ENCODE measurements around the gene CEP20.

Gene CEP20

DNA sequence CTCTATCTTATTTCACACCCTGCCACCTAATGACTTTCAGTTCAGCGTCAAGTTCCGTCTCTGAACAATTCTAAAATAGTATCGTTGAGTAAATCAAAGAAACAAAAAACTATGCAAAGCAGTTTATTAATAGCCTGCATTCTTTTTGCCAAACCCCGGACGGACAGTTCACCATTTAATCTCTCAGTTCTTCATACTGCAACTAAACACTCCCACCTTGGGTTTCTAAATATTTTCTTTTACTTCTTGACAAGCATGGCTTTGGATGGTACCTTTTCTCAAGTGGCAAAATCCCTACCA is 32.7 kb downstream of the CEP20 start:
- Histone ChIP-seq H2AFZ (ENCODE audit: low read length) (no peak overlapping the region), H3K27ac (ENCODE audit: low read length) (peak overlapping the region; percentile 36; the same call in 1 of the 2 replicates), H3K9me3 (replicated peaks; ENCODE audit: insufficient read depth, low read length) (no peaks in the 10 kb centered on the region), H3K79me2 (ENCODE audit: low read length) (no peaks in the 10 kb centered on the region), H3K36me3 (replicated peaks; ENCODE audit: insufficient read depth, low read length) (no peaks in the 10 kb centered on the region), H3K9ac (ENCODE audit: low read length) (no peak overlapping the region), H3K27me3 (replicated peaks; ENCODE audit: insufficient read depth, low read length) (peaks cover 16% of the 10 kb centered on the region), H3K4me3 (ENCODE audit: low read length) (peak overlapping the region; percentile 16; the same call in 1 of the 2 replicates), H4K20me1 (ENCODE audit: insufficient read depth, low read length) (no peaks in the 10 kb centered on the region), H3F3A (ENCODE audit: insufficient read depth, low read length) (peaks cover 21% of the 10 kb centered on the region; the same call in 1 of the 2 replicates), H3K4me2 (ENCODE audit: low read depth, low read length) (peak overlapping the region; percentile 73), H3K4me1 (ENCODE audit: low read length) (peaks cover 24% of the 10 kb centered on the region), H3K9me2 (replicated peaks; ENCODE audit: insufficient read depth, low read length) (no peaks in the 10 kb centered on the region)
- peak; percentile 75 for DNase-seq
- TF ChIP-seq EZH2 (optimal IDR thresholded peaks at IDR 0.05; ENCODE audit: low read depth, low read length) (no peak), EZH2phosphoT487 (IDR thresholded peaks at IDR 0.05; ENCODE audit: low read length) (no peak), CTCF (IDR thresholded peaks at IDR 0.05; ENCODE audit: low read length) (no peak)

DNA sequence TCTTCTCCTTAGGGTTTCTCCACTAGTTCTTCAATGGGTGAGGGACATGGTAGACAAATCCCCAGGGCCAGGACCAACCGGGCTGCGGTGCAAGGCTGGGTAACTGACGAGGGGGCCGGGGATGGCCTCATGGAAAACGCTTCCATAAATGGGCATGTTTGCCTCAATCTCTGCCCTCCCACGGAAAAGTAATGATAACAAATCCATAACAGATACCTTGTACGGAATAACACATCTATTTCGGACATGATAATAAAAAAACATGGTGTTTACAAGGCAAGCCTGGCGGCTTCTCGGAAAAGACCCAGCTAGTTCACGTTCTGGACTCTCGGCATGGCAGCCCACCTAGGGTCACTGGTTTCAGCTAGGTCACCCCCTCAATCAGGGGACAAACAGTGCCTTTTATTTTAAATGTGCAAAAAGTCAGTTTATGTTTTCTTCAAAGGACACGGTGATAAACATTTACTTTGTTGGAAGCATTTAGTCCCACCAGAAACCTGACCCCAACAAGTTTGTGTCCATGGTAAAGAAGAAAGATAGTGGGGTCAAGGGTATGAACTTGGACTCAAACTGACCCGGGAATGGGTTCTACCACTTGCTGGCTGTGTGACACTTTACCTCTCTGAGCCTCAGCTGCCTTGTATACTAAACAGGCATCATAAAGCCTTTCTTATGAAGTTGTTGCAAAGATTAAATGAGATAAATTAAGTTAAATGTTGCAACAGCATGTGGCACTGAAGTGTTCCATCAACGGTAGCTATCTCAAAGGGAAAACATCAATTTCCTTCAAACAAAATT is 33.3 kb downstream of the CEP20 start:
- no peak for DNase-seq
- Histone ChIP-seq H3K9ac (ENCODE audit: low read length) (no peak overlapping the region), H3K27ac (ENCODE audit: low read length) (peak overlapping the region; percentile 36; the same call in 1 of the 2 replicates), H3K27me3 (replicated peaks; ENCODE audit: insufficient read depth, low read length) (peaks cover 16% of the 10 kb centered on the region), H3K4me1 (ENCODE audit: low read length) (peaks cover 24% of the 10 kb centered on the region), H3K4me2 (ENCODE audit: low read depth, low read length) (peak overlapping the region; percentile 73), H3K9me3 (replicated peaks; ENCODE audit: insufficient read depth, low read length) (no peaks in the 10 kb centered on the region), H2AFZ (ENCODE audit: low read length) (no peak overlapping the region), H4K20me1 (ENCODE audit: insufficient read depth, low read length) (no peaks in the 10 kb centered on the region), H3K79me2 (ENCODE audit: low read length) (no peaks in the 10 kb centered on the region), H3K4me3 (ENCODE audit: low read length) (peak overlapping the region; percentile 16; the same call in 1 of the 2 replicates), H3K36me3 (replicated peaks; ENCODE audit: insufficient read depth, low read length) (no peaks in the 10 kb centered on the region), H3K9me2 (replicated peaks; ENCODE audit: insufficient read depth, low read length) (no peaks in the 10 kb centered on the region), H3F3A (ENCODE audit: insufficient read depth, low read length) (peaks cover 21% of the 10 kb centered on the region; the same call in 1 of the 2 replicates)
- TF ChIP-seq EZH2phosphoT487 (IDR thresholded peaks at IDR 0.05; ENCODE audit: low read length) (no peak), EZH2 (optimal IDR thresholded peaks at IDR 0.05; ENCODE audit: low read depth, low read length) (no peak), CTCF (IDR thresholded peaks at IDR 0.05; ENCODE audit: low read length) (no peak)

DNA sequence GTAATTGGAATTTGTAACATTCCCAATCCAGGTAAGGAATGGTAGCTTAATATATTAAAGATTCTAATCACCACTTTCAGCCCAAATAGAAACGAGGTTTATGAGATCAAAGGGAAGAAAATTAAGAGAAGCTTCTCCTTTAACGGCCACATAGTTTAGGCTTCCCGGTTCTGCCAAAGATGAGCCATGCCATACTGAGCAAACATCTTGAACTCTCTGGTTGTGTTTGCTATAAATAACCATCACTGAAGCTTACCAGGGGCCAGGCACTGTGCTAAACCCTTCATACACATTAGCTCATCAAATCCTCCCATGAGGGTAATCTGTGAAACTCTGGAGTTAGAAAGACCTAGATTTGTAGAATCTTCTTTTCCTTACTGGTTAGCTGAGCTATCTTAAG is 34.3 kb downstream of the CEP20 start:
- H3F3A ChIP-seq (ENCODE audit: insufficient read depth, low read length), result peaks cover 21% of the 10 kb centered on the region; the same call in 1 of the 2 replicates

More for the DNA sequence above, 34.3 kb downstream of the CEP20 start:
- no peaks in the 10 kb centered on the region for H3K79me2 ChIP-seq (ENCODE audit: low read length)
- H3K27me3 ChIP-seq (replicated peaks; ENCODE audit: insufficient read depth, low read length), result peaks cover 16% of the 10 kb centered on the region
- DNase-seq, result no peak
- H3K27ac ChIP-seq (ENCODE audit: low read length), result no peak overlapping the region
- no peak overlapping the region for H2AFZ ChIP-seq (ENCODE audit: low read length)
- no peak overlapping the region for H3K4me3 ChIP-seq (ENCODE audit: low read length)
- no peak overlapping the region for H3K4me2 ChIP-seq (ENCODE audit: low read depth, low read length)
- no peaks in the 10 kb centered on the region for H3K9me3 ChIP-seq (replicated peaks; ENCODE audit: insufficient read depth, low read length)
- no peak for TF ChIP-seq CTCF (IDR thresholded peaks at IDR 0.05; ENCODE audit: low read length)
- no peaks in the 10 kb centered on the region for H4K20me1 ChIP-seq (ENCODE audit: insufficient read depth, low read length)
- H3K9ac ChIP-seq (ENCODE audit: low read length), result no peak overlapping the region
- H3K36me3 ChIP-seq (replicated peaks; ENCODE audit: insufficient read depth, low read length), result no peaks in the 10 kb centered on the region
- no peaks in the 10 kb centered on the region for H3K9me2 ChIP-seq (replicated peaks; ENCODE audit: insufficient read depth, low read length)
- peaks cover 24% of the 10 kb centered on the region for H3K4me1 ChIP-seq (ENCODE audit: low read length)

Measured in MM.1S (cell line).